Measurements from ENCODE around the gene PPP1CA. TPM values are rescaled to one million over a fixed set of nuclear protein-coding genes. Genes with fewer than 3 reads are reported as not detected.
A peak's percentile ranks its signal among the peaks of the same experiment; 100 is the strongest.

PPP1CA gene
- total RNA-seq, 1 donor = 169 TPM

DNA sequence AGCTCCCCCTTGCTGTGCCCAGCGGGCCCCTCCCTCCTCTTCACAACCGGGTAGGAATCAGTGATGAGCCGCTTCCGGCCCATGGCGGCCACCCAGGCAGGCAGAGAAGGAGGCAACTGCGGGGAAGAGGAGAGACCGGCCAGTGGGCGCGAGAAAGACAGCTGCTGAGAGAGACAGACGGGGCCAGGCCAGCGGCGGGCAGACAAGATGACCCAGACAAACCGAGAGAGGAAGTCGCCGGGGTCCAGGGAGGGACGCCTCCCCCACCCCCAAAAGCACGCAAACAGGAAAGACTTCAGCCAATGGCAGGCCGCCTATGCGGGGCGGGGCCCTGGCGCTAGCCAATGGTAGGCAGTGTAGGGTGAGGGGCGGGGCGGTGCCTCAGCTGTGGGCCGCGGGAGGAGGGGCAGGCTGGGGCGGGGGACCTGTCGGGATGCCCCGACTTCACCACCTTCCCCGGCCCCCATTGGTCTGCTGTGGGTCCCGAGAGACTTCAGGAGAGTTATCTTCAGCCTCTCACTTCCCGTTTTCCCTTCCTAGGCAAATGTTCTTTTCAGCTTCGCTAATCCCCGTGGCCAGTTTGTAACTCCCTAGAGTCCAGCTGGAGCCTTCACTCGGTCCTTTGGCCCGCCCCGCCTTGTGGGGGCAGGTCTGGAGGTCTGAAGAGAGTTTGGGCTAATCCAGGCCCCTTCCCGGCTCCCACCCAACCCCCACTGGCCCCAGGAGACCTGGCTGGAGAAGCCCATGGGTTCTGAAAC lies 48.2 kb downstream of the PPP1CA start, which contains the start of gene POLD4:
Gene POLD4, minus strand, starts transcription at position 230 of the 758 bp plus-strand sequence. Its CDS starts 147 bp downstream, at position 83.
- H4K20me1 ChIP-seq (ENCODE audit: insufficient read depth, low read length) = no peaks in the 10 kb centered on the region
- H3K27ac ChIP-seq (ENCODE audit: low read depth, low read length) = peak within 1 kb of the TSS; percentile 90
- H3K36me3 ChIP-seq (ENCODE audit: insufficient read depth, low read length) = peaks cover 4% of the 10 kb centered on the region
- TF ChIP-seq, protein P1, sequence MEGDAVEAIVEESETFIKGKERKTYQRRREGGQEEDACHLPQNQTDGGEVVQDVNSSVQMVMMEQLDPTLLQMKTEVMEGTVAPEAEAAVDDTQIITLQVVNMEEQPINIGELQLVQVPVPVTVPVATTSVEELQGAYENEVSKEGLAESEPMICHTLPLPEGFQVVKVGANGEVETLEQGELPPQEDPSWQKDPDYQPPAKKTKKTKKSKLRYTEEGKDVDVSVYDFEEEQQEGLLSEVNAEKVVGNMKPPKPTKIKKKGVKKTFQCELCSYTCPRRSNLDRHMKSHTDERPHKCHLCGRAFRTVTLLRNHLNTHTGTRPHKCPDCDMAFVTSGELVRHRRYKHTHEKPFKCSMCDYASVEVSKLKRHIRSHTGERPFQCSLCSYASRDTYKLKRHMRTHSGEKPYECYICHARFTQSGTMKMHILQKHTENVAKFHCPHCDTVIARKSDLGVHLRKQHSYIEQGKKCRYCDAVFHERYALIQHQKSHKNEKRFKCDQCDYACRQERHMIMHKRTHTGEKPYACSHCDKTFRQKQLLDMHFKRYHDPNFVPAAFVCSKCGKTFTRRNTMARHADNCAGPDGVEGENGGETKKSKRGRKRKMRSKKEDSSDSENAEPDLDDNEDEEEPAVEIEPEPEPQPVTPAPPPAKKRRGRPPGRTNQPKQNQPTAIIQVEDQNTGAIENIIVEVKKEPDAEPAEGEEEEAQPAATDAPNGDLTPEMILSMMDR (IDR thresholded peaks at IDR 0.05; ENCODE audit: extremely low read depth, low read depth, low read length) = no peak
- peak within 1 kb of the TSS; percentile 76 for H3K4me3 ChIP-seq (ENCODE audit: insufficient read depth, low read length)
- H3K4me2 ChIP-seq (ENCODE audit: insufficient read depth, low read length) = peak within 1 kb of the TSS; percentile 91
- H2AFZ ChIP-seq (ENCODE audit: low read length) = peak within 1 kb of the TSS; percentile 68
- H3K9me3 ChIP-seq (ENCODE audit: low read depth, low read length) = no peaks in the 10 kb centered on the region
- H3K79me2 ChIP-seq (ENCODE audit: insufficient read depth, low read length) = peaks cover 18% of the 10 kb centered on the region
- peaks cover 75% of the 10 kb centered on the region for H3K4me1 ChIP-seq (ENCODE audit: insufficient read depth, low read length)
- peak; percentile 98 for DNase-seq (ENCODE audit: insufficient read length, low spot score, missing footprints)
- H3K27me3 ChIP-seq (ENCODE audit: insufficient read depth, low read length) = no peaks in the 10 kb centered on the region

DNA sequence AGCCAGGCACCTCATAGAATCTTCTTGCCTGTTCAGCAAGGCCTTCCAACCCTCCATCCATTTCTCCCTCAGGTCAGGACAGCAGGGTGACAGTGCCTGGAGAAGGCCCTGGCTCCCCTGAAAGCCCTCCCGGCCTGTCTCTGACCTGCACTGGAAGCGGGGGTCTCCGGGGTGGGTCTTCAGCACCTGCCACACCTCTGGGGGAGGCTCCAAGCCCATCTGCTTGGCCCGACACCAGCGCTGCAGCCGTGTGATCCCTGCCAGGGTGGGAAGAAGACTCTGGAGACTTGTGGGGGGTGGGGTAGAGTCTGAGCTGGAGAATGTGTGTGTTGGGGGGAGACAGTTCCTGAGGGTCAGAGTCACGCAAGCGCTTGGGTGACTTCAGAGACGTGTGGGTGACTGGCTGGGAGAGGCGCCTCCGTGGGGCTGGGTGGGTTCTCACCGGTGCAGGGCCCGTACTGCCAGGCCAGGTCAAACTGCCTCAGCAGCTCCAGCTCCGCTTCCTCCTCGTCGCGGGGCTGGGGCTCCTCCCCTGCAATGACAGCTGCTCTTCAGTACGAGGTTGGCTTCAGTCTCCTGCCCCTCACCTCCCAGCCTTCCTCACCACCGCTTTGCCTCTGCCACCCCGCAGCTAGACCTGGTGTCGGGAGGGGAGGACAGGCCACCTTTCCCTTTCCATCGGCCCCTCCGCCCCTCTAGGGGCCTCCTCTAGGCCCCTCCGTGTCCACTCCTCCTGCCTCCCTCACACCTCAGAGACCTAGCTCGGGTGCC lies 48.9 kb downstream of the PPP1CA start:
- H2AFZ ChIP-seq (ENCODE audit: low read length) = peak overlapping the region; percentile 68
- DNase-seq (ENCODE audit: insufficient read length, low spot score, missing footprints) = peak; percentile 72
- TF ChIP-seq, protein P1 (IDR thresholded peaks at IDR 0.05; ENCODE audit: extremely low read depth, low read depth, low read length) = no peak

DNA sequence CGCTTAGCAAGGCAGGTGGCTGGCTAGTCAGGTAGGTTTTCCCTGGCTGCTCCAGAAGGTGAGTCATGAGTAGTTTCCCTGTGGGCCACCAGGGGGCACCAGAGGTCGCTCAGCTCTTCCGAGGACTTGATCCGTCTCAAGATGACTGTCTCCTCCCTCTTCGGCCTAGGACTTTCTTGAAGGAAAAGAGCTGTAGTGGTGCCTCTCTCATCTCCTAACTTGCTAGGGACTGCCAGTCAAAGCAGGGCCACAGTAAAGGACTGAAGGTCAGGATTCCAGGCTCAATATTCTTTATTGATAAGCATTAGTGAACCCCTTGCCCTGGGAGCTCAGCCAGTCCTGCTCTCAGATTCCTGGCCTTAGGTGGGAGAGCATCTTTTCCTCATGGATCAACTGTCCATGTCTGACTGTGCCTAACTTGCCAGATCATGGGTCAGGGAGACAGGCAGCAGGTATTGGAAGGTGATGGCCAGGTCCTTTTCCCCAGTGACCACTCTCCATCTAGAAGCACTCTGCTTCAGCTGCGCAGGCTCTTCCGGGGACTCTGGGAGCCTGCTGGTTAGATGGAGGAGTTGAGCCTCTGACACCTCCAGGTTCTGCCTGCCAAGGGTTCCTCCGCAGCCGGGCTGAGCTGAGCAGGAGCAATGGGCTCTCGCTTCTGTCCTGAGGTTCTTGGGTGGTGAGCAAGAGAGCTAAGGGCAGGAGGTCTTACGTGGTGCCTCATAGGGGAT lies 50.2 kb downstream of the PPP1CA start:
- H3K4me1 ChIP-seq (ENCODE audit: insufficient read depth, low read length) = peaks cover 71% of the 10 kb centered on the region

More for the DNA sequence above, 48.9 kb downstream of the PPP1CA start:
- Histone ChIP-seq H3K27ac (ENCODE audit: low read depth, low read length) (peak overlapping the region; percentile 90), H3K4me3 (ENCODE audit: insufficient read depth, low read length) (peak overlapping the region; percentile 76), H4K20me1 (ENCODE audit: insufficient read depth, low read length) (no peaks in the 10 kb centered on the region), H3K9me3 (ENCODE audit: low read depth, low read length) (no peaks in the 10 kb centered on the region), H3K79me2 (ENCODE audit: insufficient read depth, low read length) (peaks cover 16% of the 10 kb centered on the region), H3K36me3 (ENCODE audit: insufficient read depth, low read length) (peaks cover 4% of the 10 kb centered on the region), H3K4me1 (ENCODE audit: insufficient read depth, low read length) (peaks cover 74% of the 10 kb centered on the region), H3K27me3 (ENCODE audit: insufficient read depth, low read length) (no peaks in the 10 kb centered on the region), H3K4me2 (ENCODE audit: insufficient read depth, low read length) (peak overlapping the region; percentile 91)

More for the DNA sequence above, 50.2 kb downstream of the PPP1CA start:
- TF ChIP-seq, protein P1 (IDR thresholded peaks at IDR 0.05; ENCODE audit: extremely low read depth, low read depth, low read length) = peak; percentile 94
- no peak overlapping the region for H3K4me3 ChIP-seq (ENCODE audit: insufficient read depth, low read length)
- H2AFZ ChIP-seq (ENCODE audit: low read length) = no peak overlapping the region
- peaks cover 4% of the 10 kb centered on the region for H3K36me3 ChIP-seq (ENCODE audit: insufficient read depth, low read length)
- no peaks in the 10 kb centered on the region for H3K27me3 ChIP-seq (ENCODE audit: insufficient read depth, low read length)
- H3K79me2 ChIP-seq (ENCODE audit: insufficient read depth, low read length) = peaks cover 12% of the 10 kb centered on the region
- H3K27ac ChIP-seq (ENCODE audit: low read depth, low read length) = peak overlapping the region; percentile 16
- no peaks in the 10 kb centered on the region for H3K9me3 ChIP-seq (ENCODE audit: low read depth, low read length)
- no peaks in the 10 kb centered on the region for H4K20me1 ChIP-seq (ENCODE audit: insufficient read depth, low read length)
- peak; percentile 95 for DNase-seq (ENCODE audit: insufficient read length, low spot score, missing footprints)
- H3K4me2 ChIP-seq (ENCODE audit: insufficient read depth, low read length) = peak overlapping the region; percentile 12
